ENCODE data around the gene HTR3C. TPM values are rescaled to one million over a fixed set of nuclear protein-coding genes. Genes with fewer than 3 reads are reported as not detected.

Gene HTR3C
- total RNA-seq, 1 donor from 2014 or later, result not detected

- intact Hi-C loops (cut with DNase I), result no loop called here
- ATAC-seq, result no peak
These were observed 25.0 kb downstream of the HTR3C start for GRCh38 chr3:184077881-184078280.

GRCh38 chr3:184078851-184079250, 26.0 kb downstream of the HTR3C start:
- intact Hi-C loops (cut with DNase I), result no loop called here
- ATAC-seq (no peak), DNase-seq (ENCODE audit: low spot score) (no peak)

More at GRCh38 chr3:184077881-184078280, 25.0 kb downstream of the HTR3C start:
- DNase-seq (ENCODE audit: low spot score), result no peak

GRCh38 chr3:184081116-184081830, 28.4 kb downstream of the HTR3C start:
- DNase-seq (ENCODE audit: low spot score), result no peak
- intact Hi-C loops (cut with DNase I), result no loop called here
- ATAC-seq, result no peak

- DNase-seq (ENCODE audit: low spot score) (no peak), ATAC-seq (no peak)
- intact Hi-C loops (cut with DNase I), result no loop called here
These were observed 29.2 kb downstream of the HTR3C start for GRCh38 chr3:184082034-184082433.

GRCh38 chr3:184082465-184082864, 29.6 kb downstream of the HTR3C start:
- no peak for DNase-seq (ENCODE audit: low spot score)
- intact Hi-C loops (cut with DNase I), result no loop called here
- ATAC-seq, result no peak

- intact Hi-C loops (cut with DNase I), result no loop called here
- DNase-seq (ENCODE audit: low spot score) (no peak), ATAC-seq (no peak)
These were observed 32.6 kb downstream of the HTR3C start for GRCh38 chr3:184085389-184085852.

GRCh38 chr3:184092199-184092598, 39.4 kb downstream of the HTR3C start:
- DNase-seq (ENCODE audit: low spot score) (no peak), ATAC-seq (no peak)
- intact Hi-C loops (cut with DNase I), result no loop called here

- ATAC-seq (no peak), DNase-seq (ENCODE audit: low spot score) (no peak)
- intact Hi-C loops (cut with DNase I), result no loop called here
These were observed 44.0 kb downstream of the HTR3C start, which contains the start of gene HTR3E for GRCh38 chr3:184096811-184097383. HTR3E (plus strand) TSS chr3:184097064; CDS start chr3:184097530, 466 bp downstream.

GRCh38 chr3:184097556-184097955, 44.7 kb downstream of the HTR3C start:
- intact Hi-C loops (cut with DNase I), result no loop called here

GRCh38 chr3:184099806-184100686, 47.2 kb downstream of the HTR3C start:
- ATAC-seq, result no peak
- intact Hi-C loops (cut with DNase I), result no loop called here
- no peak for DNase-seq (ENCODE audit: low spot score)

More at GRCh38 chr3:184097556-184097955, 44.7 kb downstream of the HTR3C start:
- ATAC-seq (no peak), DNase-seq (ENCODE audit: low spot score) (no peak)

Other genes starting within 250 kb of the HTR3C start
- 1.1 TPM for gene MAP6D1, start 227.5 kb upstream of the HTR3C start, total RNA-seq
- gene PARL, start 168.2 kb upstream of the HTR3C start, total RNA-seq, result 57.2 TPM
- gene ABCC5, start 35.2 kb upstream of the HTR3C start, total RNA-seq, result 55.8 TPM
- gene HTR3D, start 21.3 kb upstream of the HTR3C start, total RNA-seq, result not detected
- not detected for gene HTR3E, start 44.0 kb downstream of the HTR3C start, total RNA-seq
- 30.6 TPM for gene EIF2B5, start 82.3 kb downstream of the HTR3C start, total RNA-seq
- gene DVL3, start 102.3 kb downstream of the HTR3C start, total RNA-seq, result 57.8 TPM
- gene AP2M1, start 121.8 kb downstream of the HTR3C start, total RNA-seq, result 278 TPM
- gene ABCF3, start 133.2 kb downstream of the HTR3C start, total RNA-seq, result 67.4 TPM
- 0.53 TPM for gene VWA5B2, start 176.5 kb downstream of the HTR3C start, total RNA-seq
- 16.7 TPM for gene ALG3, start 195.9 kb downstream of the HTR3C start, total RNA-seq
- gene EEF1AKMT4, start 196.6 kb downstream of the HTR3C start, total RNA-seq, result 1.3 TPM
- 0.53 TPM for gene CAMK2N2, start 208.5 kb downstream of the HTR3C start, total RNA-seq
- not detected for gene ECE2, start 223.0 kb downstream of the HTR3C start, total RNA-seq
- gene PSMD2, start 246.2 kb downstream of the HTR3C start, total RNA-seq, result 122 TPM